ELR (cell line): ENCODE results near the gene ATP10A.
"Not testable (repeated sequence)": the region's sequence is repeated elsewhere in the genome, so short reads cannot be mapped to it uniquely, and the experiment has no call there.

Source experiments
- DNase-seq: peaks from one replicate; pipeline ENCODE4 v3.0.0-alpha.2; 2015; ENCODE audit warnings: low read depth

Gene ATP10A

DNA sequence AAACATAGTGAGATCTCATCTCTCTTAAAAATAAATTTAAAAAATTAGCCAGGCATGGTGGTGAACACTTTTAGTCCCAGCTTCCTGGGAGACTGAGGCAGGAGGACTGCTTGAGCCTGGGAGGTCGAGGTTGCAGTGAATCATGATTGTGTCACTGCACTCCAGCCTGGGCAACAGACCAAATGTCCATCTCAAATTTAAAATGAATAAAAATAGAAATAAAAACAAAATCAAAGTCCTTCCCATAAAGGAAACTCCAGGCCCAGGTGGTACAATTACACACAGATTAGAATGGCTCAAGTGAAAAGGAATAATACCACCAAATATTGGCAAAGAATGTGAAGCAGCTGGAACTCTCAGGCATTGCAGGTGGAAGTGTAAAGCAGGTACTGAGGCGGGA, 19.3 kb upstream of the ATP10A start:
- no peak for DNase-seq

DNA sequence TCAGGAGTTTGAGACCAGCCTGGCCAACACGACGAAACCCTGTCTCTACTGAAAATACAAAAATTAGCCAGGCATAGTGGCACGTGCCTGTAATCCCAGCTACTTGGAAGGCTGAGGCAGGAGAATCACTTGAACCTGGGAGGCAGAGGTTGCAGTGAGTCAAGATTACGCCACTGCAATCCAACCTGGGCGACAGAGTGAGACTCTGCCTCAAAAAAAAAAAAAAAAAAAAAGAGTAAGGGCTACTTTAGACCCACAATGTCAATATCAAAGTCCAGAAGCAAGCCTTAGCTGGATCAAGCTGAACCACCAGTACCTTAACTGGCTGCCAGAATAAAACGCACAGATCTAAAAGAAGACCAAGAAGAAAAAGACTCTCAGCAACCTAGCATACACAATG, 17.8 kb upstream of the ATP10A start:
- not testable (repeated sequence) for DNase-seq

DNA sequence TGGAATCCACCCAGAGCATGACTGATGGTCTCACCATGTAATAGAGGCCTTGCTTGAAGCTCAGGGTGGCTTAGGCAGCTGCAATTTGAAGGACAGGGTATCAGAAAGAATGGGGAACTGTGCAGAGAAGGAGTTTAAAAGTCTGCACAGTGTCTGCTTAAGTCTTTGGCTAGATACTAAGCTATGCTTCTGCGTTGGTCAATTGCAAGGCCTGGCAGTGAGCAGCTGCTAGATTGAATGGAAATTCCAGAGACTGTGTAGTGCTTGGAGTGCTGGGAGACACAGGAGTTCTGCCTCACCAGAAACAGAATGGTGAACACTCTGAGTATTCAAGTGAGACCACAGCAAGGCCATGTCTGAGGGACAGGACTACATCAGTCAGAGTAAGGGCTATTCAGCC, 17.3 kb upstream of the ATP10A start:
- DNase-seq = no peak

DNA sequence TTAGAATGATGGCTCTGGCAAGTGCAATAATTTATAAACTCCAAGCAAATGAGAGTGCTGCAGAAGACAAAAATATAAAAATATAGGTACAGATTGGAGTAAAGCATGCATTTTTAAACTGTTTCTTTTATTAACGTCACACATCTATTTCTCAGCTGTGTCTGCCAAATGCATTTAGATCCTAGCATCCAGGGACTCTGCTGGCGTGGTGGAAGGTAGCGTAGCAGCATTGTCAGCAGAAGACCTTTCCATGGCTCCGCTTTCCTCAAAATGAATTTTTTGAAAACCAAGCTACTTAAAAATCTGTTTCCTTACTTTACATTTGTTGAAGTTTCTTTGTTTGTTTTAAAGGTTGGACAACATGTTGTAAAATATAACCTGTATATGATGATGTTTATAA, 16.3 kb upstream of the ATP10A start:
- no peak for DNase-seq

DNA sequence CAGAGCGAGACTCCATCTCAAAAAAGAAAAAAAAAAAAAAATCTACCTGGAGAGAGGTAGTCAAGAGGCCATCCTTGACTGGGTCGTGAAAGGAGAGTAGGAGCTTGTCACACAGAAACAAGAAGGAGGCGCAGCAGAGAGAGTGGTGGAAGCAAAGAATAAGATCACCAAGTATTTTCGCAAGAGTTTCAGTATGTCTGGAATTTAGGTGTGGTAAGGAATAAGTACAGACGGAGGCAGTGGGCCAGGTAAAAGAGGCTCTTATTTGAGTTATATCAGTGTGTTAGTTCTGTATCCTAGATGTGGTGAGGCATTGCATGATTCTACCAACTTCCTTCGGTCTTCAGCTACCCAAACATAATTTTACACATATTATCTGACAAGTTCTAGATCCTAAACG, 14.6 kb upstream of the ATP10A start:
- no peak for DNase-seq

DNA sequence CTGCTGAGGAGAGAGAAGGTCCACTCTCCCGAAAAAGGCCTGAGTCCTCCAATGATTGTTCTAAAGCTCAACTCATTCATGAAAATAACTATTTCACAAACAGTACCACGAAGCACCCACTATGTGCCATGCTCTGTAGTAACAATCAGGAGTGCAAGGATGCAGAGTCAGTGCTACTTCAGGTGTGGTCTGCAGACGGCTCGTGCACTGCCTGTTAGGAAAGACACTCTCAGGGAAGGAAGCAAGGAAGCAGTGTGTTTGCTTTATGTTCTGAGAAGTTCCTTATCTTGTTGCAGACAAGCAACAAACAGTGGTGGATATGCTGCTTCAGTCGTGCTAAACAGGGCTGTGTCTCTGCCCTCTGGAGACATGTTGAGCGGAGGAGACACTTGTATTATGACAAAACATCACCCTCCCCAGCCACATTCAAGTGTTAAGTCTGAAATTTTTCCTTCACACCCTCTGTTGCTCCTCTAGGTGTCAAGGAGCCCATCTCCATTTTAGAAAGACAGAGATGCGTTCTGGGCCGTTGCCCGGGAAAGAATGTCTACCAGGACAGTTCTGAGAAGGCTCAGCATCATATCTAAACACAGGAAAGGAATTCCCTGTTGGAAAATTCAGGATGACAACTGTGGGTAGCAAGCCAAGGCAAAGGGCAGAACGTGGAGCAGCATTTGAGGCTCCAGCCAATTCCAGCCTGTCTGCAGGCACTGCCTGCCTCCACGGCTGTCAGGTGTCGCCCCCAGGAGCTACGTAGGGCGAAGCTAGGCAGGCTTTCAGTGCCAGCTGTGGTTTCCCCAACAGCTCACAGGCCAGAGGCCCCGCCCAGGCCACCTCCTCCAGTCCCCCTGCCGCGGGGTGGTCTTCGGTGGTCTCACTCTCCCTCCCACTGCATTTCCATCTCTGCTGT, 13.4 kb upstream of the ATP10A start:
- no peak for DNase-seq

DNA sequence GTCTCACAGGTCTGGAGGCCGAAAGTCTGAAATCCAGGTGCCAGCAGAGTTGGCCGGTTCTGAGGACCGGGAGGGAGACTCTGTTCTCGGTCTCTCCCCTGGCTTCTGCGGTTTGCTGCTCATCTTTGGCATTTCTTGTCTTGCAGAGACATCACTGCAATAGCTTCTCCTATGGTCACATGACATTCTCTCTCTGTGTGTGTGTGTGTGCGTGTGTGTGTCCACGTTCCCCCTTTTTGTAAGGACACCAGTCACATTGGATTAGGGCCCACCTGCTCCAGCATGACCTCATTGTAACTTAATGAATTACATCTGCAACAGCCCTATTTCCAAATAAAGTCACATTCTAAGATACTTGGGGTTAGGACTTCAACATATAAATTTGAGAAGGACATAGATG, 12.4 kb upstream of the ATP10A start:
- no peak for DNase-seq

DNA sequence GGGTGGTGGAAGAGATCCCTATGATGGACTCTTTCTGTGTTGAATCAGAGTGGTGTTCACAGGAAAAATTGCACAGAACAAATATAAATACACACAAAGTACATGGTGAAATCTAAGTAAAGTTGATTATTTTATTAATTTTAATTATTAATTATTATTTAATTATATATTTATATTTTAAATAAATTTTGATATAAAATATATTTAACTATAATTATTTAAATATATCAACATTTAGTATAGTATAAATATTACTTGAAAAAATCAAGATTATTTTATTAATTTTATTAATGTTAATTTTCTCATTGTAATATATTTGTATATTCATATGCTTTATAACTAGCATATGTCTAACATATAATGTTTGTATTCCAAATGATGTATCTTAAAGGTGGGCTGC, 11.3 kb upstream of the ATP10A start:
- no peak for DNase-seq

DNA sequence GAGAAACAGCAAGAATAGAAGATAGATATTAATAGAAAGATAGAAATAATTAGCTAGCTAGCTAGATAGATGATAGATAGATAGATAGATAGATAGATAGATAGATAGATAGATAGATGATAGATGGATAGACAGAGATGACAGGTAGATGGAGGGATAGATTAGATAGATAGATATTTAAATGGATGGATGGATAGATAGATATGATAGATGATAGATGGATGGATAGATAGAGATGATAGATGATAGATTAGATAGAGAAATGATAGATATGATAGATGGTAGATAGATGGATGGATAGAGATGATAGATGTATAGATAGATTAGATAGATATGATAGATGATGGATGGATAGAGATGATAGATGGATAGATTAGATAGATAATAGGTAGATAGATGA, 8.3 kb upstream of the ATP10A start:
- DNase-seq = no peak

DNA sequence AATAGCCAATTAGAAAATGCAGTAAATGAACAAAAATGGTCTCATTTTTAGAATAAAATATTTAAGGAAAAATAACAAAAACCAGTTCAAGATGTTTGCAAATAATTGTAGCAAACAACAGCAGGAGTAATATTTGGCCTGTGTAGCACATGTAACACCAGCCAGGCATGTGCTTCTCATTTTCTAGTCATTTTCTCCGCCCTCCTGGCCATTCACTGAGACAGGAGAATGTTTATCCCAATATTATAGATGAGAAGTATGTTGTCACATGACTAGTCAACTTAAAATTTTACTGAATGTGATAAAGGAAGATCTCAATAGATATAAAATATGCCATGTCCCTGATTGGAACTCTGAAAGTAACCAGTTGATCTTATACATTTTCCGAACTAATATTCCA, 7.8 kb upstream of the ATP10A start:
- no peak for DNase-seq

DNA sequence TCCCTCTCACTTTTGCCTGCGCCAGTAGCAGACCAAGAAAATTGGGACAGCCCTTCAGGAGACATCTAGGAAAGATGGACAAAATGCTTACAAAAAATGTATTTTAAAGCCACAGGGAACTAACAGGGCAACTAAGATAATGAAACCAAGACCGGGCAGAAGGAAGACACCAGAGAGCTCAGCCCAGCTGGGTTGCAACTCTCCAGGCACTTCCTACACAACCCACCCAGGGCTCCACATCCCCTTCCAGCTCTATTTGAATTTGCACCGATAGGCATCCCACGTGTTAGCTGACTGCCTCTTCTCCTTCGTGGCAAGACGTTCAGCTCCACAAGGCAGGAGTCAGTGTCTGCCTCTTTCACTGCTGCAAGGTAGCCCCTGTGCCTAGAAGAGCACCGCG, 6.6 kb upstream of the ATP10A start:
- DNase-seq = no peak

DNA sequence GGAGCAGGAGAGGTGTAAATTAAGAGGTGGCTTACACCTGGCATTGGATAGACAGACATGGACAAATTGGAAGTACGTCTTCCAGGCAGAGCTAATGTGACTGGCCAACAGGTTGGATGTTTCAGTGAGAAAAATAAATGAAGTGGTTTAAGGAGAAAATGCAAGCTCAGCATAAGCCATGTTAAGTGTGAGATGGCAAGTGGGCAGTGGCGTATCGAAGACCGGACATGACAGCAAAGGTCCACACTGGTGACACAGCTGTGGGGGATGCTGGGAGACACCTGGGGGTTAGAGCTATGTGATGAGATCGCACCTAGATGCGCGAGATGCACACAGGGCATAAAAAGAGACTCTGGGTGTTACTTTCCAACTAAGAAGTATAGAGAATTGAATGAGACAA, 3.7 kb upstream of the ATP10A start:
- no peak for DNase-seq

DNA sequence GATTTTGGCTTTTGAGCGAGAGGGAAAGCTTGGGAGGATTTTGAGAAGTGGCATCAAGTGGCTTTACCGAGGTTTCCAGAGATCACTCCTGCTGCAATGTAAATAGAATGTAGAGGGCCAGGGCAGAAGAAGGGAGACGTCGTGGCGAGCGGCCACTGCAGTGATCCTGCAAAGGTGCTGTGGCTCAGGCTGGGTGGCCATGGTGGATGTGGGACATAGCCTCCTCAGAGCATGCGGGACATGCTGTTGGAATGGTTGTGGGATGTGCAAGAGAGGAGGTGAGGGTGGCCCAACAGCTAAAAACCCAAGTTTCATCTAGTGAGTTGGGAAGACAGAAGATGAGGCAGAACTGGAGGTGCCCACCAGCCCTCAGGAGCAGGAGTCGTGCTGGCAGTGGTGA, 3.1 kb upstream of the ATP10A start:
- no peak for DNase-seq

DNA sequence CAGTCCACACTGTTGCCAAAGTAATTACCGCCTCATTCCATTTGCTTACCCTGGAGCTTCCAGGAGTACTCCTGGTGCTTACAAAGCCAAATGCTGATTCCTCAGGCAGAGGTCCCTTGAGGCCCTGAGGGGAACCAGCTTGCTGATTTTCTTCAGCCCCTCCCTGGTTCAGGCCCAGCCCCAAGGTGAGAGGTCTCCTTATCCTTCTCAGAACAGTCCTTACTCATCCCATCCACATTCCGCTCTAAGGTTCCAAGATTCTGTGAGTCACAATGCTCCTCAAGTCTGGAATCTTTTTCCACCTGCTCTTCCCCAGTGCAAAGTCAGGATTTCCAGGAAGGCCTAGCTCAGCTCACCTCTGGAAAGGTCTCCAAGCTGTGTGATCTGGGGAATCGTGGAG, 1.8 kb upstream of the ATP10A start:
- no peak for DNase-seq

DNA sequence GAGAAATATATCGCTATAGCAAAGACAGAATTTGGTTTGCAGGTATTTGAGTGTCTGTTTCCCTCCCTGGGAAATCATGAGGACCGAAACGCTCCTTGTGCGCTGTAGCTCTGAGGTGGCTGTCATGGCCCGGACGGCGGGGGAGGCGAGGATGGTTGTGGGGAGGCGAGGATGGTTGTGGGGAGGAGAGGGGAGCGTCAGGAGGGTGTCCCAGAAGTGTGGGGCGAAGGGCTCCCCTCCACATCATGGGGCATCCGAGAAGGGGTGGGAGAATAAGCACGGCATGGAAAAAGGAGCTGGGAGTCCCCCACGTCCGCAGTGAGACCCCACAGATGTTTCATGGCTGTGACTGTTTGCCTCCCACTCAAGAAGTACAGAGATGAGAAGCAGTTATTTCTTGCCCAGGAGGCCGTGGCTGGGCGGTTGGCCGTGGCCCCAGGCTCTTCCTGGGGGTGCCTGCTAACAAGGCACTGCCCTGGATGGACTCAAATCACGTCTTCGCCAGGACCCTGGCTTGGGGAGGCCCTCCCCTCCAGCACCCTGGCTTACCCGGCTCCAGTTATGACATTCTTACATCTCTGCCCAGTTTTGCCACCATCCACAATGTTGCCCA, 947 bp upstream of the ATP10A start:
- DNase-seq = no peak

DNA sequence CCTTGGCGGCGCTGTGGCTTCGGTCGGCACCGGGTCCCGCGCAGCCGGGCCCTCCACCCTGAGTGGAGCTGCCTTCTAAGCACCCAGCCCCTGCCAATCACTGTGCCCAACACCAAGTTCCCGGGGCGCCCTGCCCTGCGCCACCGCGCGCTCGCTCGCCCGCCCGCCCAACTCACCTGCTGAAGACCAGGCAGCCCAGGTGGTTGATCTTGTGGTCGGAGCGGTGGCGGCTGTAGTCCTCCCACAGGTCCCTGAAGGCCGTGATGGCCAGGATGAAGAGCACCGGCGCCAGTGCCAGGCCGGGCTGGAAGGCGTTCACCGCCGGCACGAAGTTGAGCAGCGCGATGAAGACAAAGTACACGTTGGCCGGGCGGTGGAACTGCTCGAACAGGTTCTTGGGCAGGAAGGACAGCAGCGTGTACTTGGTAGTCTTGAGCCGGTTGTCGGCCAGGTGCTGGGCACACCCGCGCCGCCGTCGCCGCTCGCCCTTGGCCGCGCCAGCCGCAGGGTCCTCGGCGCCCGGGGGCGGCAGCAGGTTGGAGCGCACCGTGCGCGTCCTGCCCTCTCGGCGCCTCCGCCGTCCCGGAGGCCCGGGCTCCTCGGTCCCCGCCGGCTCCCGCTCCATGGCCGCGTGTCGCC, 536 bp downstream of the ATP10A start:
- DNase-seq = no peak

DNA sequence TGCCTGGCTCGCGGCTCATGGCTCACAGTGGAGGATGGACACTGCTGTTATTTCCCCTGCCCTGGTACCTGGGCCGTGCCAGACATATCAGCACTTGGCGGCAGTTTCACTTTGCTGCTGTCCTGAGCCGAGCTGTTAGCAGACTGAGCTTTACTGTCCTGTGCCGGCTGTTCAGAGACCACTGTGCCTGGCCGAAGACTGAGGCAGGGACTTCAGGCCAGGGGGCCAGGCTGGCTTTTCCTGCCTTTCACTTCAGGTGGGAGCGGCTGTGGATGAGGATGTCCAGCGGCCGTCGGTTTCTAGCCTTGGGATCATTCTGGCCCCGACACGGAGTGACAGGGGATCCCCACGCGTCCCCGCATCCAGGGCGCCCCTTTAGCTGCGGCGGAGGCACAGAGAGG, 1.1 kb downstream of the ATP10A start:
- no peak for DNase-seq

DNA sequence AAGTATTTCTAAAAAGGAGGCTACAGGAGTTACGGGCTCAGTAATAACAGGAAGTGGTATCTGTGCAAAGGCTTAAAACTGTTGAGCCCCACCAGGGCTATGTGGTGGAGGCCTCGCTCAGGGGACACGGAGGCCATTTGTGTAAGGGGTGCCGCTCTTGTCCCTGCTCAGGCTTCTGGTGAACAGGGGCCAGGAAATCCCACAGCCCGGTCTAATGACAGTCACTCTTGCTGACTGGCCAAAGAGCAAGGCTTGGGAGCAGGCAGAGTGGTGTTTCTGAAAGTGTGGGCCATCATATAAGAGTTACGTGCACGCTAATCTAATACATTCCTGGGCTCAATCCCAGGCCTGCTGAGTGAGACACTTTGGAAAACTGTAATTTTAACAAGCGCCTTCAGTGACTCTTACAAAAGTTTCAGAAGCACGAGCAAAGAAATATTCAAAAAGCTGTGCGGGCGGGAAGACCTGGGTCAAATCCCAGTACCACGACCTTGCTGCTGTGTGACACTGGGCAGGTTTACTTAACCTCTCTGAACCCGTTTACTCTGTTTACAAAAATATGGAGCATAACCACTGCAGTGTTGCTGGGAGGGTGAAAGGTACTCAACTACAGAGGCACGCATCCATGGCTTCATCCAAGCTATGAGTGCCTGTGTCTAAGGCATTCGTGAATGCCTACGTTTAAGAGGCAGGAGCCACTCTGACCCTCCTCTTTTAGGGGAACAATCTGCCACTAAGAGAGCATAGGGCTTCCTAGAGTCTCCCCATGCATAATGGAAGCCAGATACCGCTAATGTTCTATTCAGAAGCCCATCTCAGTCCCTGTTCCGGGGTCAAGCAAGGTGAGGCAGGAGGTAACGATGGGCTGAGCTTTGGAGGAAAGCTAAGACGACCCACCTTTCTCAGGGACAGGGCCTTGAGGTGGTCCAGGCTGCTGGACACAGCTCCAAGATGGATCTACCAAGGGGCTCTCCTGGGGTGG, 2.0 kb downstream of the ATP10A start:
- DNase-seq = no peak

DNA sequence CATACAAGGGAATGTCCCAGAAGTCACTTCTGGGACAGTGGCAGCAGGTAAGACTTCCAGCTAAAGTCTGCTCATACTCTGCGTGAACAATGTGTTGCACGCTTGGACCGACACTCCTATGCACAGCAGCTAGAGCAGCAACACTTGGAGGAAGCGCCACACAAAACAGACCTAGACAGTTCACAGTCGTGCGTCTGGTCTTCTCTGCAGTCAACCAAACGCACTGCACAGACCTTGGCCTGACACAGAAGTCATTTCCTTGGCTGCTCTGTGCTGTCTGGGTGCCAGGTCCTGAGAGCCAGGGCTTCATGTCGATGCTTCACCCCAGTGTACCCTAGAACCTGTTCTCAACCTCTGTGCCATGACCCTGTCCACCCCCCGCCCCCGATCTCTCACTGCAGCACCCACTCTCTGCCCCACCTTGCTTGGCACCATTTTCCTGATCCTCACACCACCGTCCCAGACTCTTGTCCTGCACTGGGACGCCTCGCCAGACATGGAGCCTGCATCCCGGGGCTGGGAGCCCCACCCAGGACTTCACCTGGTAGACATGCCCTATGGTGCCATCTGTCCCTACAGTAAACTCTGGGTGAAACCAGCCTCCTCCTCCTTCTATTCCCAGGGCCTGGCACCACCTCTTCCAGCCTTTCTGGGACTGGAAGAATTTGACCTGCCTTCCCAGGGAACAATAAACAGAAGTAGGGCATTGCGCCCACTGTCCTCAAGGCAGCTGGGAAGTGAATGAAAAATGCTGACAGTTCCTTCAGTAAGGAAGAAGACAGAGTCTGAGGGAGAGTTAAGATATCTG, 3.1 kb downstream of the ATP10A start:
- no peak for DNase-seq

DNA sequence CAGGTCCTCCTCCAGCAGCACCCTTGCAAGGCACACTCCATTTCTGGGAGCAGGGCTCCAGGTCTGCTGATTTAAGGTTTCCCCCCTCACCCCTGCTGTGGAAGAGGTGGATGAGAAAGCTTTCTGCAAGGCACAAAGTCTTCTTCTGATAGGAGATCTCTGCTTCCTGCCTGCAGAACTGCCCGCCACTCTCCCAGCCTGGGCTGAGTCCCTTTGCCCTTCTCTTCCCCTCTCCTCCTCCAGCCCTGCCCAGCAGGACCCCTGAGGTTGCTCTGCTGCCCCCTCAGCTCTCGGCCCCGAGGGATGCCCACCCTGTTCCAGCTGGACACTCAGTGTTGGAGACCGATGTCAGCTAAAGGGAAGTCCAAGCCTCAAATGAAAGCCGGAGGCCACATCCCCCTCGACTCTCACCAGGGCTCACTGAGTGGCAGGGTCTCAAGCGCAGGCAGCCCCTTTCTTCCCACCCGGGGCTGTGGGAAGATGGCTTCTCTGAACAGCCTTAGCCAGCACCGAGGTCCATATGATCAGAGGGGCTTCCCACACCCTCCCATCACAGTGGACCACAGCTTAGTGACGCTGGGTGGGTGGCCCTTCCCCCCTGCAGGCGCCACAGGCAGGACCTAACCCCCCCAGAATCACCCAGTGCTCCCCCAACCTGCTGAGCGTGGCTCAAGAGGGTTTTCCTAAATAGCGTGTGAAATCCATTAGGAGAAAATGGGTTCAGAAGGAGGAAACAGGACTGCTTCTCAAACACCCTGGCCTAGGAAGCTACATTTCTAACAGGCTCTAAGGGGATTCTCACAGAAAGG, 4.0 kb downstream of the ATP10A start:
- no peak for DNase-seq
